Stimulated activated naive CD4-positive, alpha-beta T cell (primary cell): ENCODE results near the gene ZNF740.

Experiments
- DNase-seq, 6 experiments: peaks; one replicate each; lab custom pipeline; 2025; lab: John Stamatoyannopoulos, UW

ZNF740 gene

GRCh38 chr12:53214221-53214620 is 33.7 kb downstream of the ZNF740 start:
- DNase-seq = no peak

GRCh38 chr12:53214687-53215455 is 34.3 kb downstream of the ZNF740 start:
- no peak for DNase-seq

GRCh38 chr12:53215497-53215896 is 35.0 kb downstream of the ZNF740 start:
- DNase-seq = no peak

DNA sequence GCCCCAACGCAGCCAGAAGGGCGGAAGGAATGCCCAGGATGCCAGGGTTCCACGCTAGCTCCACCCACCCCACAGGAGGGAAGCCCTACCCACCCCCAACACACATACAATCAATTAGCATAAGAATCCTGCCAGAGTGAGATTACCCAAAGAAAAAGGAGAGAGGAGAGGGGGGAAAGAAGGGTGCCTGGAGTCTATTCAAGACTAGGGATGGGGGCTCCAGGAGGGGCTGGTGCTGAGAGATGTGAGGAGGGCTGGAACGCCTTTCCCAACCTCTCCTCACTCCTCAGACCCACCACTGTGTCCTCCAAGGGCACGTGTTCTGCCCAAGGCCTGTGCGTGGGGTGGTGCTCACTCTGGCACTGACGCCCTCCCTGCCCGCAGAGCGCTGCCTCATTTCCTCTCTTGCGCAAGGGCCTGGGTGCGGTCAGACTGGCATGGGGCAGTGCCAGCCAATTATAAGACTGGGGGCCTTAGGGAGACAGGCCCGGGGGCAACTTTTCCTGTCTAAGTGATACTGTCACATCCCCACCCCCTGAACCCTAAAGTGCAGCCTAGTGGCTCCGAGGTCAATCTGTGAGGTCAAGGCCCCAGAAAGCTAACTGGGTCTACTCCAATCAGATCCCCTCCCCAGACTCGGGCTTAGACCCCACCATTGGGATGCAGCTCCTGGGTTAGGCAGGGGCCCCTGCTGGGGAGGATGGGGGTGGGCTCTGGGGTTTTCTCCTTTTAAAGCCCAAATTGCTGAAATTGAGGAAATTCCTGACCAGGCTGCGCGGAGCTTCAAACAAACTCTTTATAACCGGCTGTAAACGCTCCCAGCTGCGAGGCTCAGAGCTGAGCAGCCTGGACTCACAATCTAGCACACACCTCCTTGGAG is 36.8 kb downstream of the ZNF740 start:
- no peak for DNase-seq

GRCh38 chr12:53217931-53218307 is 37.4 kb downstream of the ZNF740 start:
- DNase-seq = no peak

DNA sequence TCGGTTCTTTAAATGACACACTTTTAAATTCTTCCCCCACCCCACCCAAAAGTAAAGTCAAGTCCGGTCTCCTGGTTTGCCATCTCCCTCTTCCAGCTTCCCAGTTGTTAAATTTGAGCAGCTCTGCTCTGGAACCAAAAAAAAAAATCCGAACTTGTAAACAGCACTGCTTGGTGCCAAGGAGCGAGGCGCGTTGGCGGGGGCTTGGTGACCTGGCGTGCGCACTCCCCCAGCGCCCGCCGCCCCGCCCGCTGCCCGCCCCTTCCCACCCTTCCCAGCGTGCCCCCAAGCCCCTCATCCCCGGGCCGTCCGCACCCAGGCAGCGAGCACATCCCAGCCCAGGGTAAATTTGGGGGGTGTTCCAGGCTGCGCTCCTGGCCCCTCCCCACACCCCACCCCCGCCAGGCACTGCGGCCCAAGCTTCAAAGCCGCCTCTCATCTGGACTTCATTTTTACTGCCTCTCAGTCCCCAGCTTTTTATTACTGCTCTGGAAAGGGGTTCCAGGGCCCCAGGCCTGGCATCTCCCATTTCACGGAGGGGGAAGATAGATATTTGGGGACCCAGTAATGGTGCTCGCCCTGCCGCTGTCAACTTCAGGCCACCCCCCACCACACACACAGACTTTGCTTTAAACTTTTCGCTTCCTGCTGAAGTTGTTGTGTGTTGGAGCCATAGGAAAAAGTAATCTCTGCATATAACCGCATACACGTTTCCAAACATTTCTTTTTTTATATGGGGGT is 38.2 kb downstream of the ZNF740 start:
- peak in 1 of 6 experiments; percentile 40 for DNase-seq

DNA sequence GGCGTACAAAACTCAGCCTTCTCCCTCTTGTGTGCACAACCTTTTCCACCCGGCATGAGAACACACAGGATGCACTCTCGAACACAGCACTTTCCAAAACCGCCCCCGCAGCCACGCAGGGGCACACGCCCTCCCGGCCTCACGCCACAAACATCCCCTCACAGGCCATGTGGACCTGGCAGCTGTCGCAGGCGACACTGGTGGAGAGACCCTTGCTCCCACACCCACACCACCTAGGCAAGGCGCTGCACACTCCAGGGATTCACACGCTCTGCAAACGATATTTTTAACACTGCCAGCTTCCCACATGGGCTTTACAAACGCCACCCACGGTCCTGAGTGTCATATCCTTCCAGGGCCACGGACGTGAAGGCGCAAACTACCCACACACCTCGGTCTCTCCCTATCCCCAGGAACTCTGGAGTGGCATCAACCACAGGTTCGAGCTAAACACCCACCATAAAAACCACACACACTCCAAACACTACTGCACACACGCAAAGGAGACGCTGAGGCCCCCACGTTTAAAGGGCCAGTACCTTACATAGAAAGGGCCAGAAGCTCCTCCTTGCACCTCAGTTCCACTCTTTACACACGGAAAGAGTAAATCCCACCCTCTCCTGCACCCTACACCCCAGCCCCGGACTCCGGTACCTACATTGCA is 38.9 kb downstream of the ZNF740 start:
- DNase-seq = peak; percentile 24 to 61 (median 42)

GRCh38 chr12:53219956-53220693 is 39.6 kb downstream of the ZNF740 start:
- peak; percentile 72 to 86 (median 82) for DNase-seq

- DNase-seq = peak; percentile 38 to 80 (median 66)
Observed at GRCh38 chr12:53220694-53221202, 40.2 kb downstream of the ZNF740 start.

GRCh38 chr12:53221203-53222080 is 40.9 kb downstream of the ZNF740 start:
- DNase-seq = peak in 3 of 6 experiments; percentile 40 to 60 (median 56)

- no peak for DNase-seq
Observed at GRCh38 chr12:53222170-53222721, 41.7 kb downstream of the ZNF740 start.

GRCh38 chr12:53222806-53223261 is 42.3 kb downstream of the ZNF740 start:
- DNase-seq = no peak

- peak; percentile 14 to 59 (median 38) for DNase-seq
Observed at GRCh38 chr12:53223389-53224060, 43.0 kb downstream of the ZNF740 start.

GRCh38 chr12:53224061-53224896 is 43.8 kb downstream of the ZNF740 start:
- no peak for DNase-seq

- DNase-seq = no peak
Observed at GRCh38 chr12:53224897-53225634, 44.5 kb downstream of the ZNF740 start.

GRCh38 chr12:53225635-53226424 is 45.3 kb downstream of the ZNF740 start:
- no peak for DNase-seq
